Astrocyte (in vitro differentiated cells and primary cell): ENCODE measurements around the gene ZSCAN10.

Source experiments
- CTCF ChIP-seq: IDR thresholded peaks from 2 replicates; pipeline ENCODE4 v1.5.1; 2011; ENCODE audit warnings: low read depth, mild to moderate bottlenecking, inconsistent platforms, low read length, moderate library complexity; ENCODE audit not compliant: insufficient read depth
- EZH2 ChIP-seq: IDR thresholded peaks from 2 replicates; pipeline ENCODE4 v1.6.1; 2012; ENCODE audit warnings: mild to moderate bottlenecking, low read length, inconsistent platforms; ENCODE audit not compliant: insufficient read depth

- TF ChIP-seq CTCF (no peak), EZH2 (no peak)
Observed at GRCh38 chr16:3119286-3119685, 20.2 kb upstream of the ZSCAN10 start.
